Posterior vena cava (tissue), 2 donors: Measurements from ENCODE around the gene ATIC. TPM values are rescaled to one million over a fixed set of nuclear protein-coding genes. Genes with fewer than 3 reads are reported as not detected.

Experiments
- DNase-seq: peaks from one replicate; pipeline ENCODE4 v3.0.0-alpha.2; 2020; ENCODE audit warnings: low spot score
- intact Hi-C, 2 donors: fragments of 100-400 bp; cut with DNase I; formaldehyde crosslinking; loops; one replicate each; pipeline versions ENCODE4 v1.14.1 to v1.14.2; 2022 to 2023
- total RNA-seq, 2 donors: library from RNA; stranded (reverse); fragmentation: NEBNext Ultra II Directional; extraction: Animal tissue kit (Norgen Biotek cat#: 25700); gene quantifications; one replicate each; pipeline ENCODE4 v1.2.1, GENCODE V29; 2021
- donor health status: DM: yes; HTN: yes; CAD: no.
- donor health status: DM: yes; HTN: yes; CAD: no.

ATIC gene
- total RNA-seq, 2 donors from 2014 or later: 52.2 to 57.7 TPM

DNA sequence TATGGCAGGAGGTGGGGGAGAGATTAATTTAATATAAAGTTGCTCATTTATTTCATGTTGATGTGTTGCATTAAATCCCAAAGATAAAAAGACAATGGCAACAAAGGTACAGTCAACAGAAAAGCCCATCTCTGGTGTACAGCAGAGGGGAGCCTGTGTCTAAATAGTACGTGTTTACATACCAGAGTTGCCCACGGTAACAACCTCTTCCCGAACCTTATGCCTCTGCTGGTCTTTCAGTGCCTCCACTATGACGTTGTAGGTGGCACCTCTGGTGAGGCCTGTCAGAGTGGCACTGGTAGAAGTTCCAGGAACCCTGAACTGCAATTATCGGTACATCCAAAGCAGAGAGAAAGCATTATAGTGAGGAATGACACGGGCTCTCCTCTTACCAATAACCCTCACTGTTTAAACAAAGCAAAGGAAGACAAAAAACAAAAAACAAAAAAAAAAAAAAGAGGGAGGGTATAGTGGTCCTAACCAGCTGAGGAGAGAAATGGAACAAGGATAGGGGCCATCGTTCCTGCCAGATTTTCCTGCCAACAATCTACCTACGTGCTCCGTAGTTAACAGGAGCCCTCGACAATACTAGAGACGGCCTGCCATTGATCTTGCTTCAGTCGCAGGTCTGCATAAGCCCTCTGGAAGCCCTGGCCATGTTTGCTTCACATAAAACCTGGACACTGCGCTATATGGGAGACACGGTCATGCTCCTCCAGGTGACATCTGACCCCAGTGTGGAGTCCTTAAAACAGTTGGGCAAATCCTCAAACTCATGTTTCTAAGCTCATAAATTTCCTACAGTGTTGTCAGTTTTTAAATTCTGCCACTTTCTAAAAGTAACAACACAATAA is 58.5 kb downstream of the ATIC start:
- no peak for DNase-seq
- intact Hi-C loops: loop anchor here in 1 of 2 donors (10.0 kb wide), 1 partner anchor 54 kb away; no protein-coding TSS in a partner anchor

DNA sequence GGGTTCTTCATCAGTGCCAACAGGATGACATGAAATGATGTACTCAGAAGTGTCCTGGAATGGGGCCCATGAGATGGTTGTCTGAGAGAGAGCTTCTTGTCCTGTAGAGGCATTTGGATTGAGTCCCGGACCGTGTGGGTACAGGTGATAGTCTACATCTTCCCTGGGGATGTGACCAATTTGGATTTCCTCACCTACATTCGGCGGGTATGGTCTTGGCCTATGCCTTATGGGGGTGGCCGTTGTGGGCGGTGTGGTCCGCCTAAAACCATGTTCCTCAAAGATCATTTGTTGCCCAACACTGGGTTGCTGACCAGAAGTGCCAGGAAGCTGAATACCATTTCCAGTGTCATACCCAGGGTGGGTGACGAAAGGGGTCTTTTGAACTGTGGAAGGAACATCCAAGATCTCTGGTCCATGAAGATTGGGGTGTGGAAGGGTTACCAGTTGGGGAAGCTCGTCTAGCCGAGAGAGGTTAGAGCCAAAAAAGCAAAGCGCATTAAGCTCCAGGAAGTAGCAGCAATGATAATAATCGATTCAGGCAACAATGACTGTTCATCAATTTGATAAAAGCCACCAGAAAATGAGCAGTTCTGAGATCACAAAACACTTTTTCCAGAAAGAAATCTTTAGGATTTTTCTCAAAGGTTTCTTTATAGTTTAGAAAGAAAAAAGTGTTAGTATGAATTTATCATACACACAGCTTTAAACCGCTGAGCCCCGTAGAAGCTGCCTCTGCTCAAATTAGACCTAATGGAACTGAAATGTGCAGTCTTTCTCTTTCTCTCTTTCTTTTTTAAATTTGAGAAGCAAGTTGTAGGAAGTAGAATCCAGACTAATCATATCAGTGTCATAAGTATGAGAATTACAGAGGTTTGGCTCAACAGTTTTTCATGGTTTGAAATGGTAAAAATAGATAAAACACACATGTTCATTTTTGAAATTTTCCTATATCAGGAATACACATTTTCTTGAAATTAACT is 60.3 kb downstream of the ATIC start:
- intact Hi-C loops: loop anchor here in 1 of 2 donors (10.0 kb wide), 1 partner anchor 53 kb away; no protein-coding TSS in a partner anchor
- DNase-seq: no peak

DNA sequence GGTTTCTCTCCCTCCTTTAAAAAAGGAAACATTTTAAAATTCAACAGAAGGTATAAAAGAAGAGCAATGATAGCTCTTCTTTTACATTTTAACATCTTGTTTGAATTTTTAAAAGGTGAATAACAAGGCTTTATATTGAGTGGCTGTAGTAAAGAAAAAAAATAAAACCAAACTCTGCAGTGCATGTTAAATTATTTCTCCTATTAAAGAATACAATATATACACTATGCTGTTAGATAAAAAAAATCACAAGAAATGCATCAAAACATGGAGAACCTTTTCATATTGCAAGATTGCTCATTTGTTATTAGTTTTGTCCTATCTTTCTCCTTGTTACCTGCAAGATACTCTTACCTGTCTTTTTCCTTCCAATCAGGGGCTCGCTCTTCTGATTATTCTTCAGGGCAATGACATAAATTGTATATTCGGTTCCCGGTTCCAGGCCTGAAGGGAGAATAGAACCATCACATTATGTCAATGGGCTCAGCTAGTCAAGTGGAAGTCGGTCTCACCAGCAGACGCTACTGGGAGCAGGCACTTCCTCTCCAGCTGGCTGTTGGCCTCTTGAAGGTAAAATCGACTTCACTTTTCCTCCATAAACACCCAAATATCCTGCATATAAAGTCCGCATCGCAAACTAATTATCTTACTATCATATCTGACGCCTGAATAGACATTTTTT is 61.2 kb downstream of the ATIC start:
- intact Hi-C loops: loop anchor here in 1 of 2 donors (10.0 kb wide), 1 partner anchor 52 kb away; no protein-coding TSS in a partner anchor
- no peak for DNase-seq

DNA sequence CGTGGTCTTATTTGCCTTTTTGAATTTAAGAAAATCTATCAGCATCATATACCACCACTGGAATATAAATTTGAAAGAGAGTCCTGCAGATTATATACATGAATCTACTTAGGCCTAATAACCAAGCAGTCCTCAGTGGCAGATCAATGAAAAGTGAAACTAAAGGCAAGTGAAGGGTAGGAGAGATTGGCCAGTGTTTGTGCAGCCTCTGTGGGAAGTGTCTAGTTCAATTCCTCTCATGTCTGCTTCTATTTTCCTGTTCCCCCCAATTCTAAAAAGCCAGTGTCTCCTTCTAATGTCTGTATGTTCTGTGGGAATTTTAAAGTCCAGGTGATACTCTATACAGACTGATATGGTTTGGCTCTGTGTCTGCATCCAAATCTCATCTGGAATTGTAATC is 62.1 kb downstream of the ATIC start:
- intact Hi-C loops: loop anchor here in 1 of 2 donors (10.0 kb wide), 1 partner anchor 51 kb away; no protein-coding TSS in a partner anchor
- no peak for DNase-seq

DNA sequence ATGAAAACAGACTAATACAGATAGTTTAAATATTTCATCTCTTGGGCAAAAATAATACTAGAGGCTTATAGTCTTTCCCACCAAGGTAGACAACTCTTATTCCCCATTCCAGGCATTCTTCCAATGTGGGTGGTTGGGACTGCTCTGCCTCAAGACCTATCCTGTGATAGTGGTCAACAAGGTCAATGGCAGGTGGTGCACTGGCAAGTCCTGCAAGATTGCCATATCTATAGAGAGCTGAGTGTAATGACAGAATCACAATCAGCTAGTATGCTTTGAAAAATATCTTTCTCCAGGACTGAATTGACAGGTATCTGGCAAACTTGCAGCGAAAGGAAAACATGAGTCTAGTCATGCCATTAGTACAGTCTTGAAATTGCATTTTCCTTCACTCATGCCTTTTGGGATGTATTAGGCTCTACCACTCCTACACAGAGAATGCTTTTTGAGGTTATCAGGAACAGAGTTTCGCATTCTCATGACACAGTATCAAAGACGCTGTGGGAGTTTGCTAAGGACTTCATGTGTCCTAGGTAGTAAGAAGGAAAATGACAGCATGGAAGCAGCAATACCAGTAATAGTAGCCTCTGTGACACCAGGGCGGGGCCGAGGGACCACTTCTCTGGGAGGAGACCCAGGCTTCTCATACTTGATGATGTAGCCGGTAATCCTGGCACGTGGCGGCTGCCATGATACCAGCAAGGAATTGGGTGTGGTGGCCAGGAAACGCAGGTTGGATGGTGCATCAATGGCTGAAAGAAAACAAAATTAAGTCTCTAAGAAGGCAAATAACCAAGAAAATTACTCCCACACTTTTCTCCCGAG is 63.0 kb downstream of the ATIC start:
- DNase-seq: no peak
- intact Hi-C loops: loop anchor here in 1 of 2 donors (10.0 kb wide), 1 partner anchor 50 kb away; no protein-coding TSS in a partner anchor

DNA sequence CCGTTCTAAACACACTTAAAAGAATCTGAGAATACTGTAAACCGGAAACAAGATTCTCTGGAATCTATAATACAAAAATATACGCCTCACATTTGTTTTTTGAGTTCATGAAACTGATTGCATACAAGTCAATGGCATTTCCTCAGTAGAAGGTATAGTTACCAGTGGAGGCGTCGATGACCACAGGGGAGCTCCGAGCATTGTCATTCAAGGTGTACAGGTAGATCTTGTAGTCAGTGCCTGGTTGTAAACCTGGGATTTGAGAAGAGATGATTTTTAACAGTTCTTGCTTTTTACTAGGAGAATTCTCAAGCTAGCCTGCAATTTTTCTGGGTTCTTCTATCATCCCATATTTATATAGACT is 63.6 kb downstream of the ATIC start:
- no peak for DNase-seq
- intact Hi-C loops: loop anchor here in 1 of 2 donors (10.0 kb wide), 1 partner anchor 49 kb away; no protein-coding TSS in a partner anchor

DNA sequence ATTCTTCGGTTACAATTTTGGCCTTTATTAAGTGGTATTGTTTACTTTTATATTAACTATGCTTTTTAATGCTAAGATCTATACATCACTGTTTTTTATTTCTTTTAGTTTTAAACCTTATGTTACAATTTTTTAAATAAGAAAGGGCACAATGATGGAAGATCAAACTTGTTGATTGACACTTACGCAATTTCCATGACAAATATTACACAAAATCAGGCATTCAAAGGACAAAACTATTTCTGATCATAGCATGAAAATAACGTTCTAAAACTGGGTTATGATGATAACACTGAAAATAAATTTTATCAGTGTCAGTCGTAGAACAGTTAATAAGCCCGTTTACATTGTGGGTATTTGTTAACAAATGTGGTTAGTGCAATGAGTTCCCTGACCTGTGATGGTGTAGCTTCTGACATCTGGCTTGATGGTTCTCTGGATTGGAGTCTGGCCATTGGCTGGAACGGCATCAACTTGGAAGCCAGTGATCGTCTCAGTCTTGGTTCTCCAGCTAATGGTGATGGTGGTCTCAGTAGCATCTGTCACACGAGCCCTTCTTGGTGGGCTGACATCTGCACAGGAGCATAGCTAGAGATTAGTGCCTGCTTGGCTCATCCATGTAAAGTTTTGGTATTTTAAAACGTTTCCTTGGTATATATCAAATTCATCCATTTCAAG is 64.4 kb downstream of the ATIC start:
- DNase-seq: no peak
- intact Hi-C loops: loop anchor here in 1 of 2 donors (10.0 kb wide), 1 partner anchor 49 kb away; no protein-coding TSS in a partner anchor

DNA sequence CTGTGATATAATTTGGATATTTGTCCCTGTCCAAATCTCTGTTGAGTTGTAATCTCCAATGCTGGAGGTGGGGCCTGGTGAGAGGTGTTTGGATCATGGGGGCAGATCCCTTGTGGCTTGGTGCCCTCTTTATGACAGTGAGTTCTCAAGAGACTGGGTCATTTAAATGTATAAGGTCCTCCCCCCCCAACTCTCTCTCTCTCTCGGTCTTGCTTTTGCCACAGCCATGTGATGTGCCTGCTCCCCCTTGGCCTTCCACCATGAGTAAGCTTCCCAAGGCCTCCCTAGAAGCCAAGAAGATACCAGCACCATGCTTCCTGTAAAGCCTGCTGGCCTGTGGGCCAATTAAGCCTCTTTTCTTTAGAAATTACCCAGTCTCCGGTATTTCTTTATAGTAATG is 65.4 kb downstream of the ATIC start:
- intact Hi-C loops: loop anchor here in 1 of 2 donors (10.0 kb wide), 1 partner anchor 48 kb away; no protein-coding TSS in a partner anchor
- DNase-seq: no peak

DNA sequence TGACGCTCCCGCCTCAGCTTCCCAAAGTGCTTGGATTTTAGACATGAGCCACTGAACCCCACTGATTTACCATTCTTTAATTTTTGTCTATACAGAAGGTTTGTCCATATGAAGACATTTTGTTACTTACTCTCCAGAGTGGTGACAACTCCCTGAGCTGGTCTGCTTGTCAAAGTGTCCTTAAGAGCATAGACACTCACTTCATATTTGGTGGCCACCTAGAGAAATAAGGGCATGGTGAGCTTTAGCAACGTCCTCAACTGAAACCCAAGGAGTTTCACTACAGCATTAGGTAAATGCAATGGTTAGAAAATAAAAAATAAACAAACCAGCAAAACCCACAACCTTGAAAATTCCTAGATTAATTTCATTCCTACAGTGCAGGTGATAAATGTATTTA is 66.2 kb downstream of the ATIC start:
- intact Hi-C loops: loop anchor here in 1 of 2 donors (10.0 kb wide), 1 partner anchor 47 kb away; no protein-coding TSS in a partner anchor
- DNase-seq: no peak

DNA sequence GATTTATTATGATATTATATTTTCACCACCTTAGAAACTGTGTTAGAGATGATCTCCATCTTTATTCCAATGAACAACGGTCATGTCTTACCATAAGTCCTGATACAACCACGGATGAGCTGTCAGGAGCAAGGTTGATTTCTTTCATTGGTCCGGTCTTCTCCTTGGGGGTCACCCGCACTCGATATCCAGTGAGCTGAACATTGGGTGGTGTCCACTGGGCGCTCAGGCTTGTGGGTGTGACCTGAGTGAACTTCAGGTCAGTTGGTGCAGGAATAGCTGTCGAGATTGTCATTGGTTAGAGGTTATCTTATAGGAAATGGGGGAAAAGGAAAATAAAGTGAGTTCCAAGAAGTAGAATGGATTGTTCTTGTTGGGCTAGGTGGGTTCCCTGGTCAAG is 67.2 kb downstream of the ATIC start:
- DNase-seq: no peak
- intact Hi-C loops: loop anchor here in 1 of 2 donors (10.0 kb wide), 1 partner anchor 46 kb away; no protein-coding TSS in a partner anchor

DNA sequence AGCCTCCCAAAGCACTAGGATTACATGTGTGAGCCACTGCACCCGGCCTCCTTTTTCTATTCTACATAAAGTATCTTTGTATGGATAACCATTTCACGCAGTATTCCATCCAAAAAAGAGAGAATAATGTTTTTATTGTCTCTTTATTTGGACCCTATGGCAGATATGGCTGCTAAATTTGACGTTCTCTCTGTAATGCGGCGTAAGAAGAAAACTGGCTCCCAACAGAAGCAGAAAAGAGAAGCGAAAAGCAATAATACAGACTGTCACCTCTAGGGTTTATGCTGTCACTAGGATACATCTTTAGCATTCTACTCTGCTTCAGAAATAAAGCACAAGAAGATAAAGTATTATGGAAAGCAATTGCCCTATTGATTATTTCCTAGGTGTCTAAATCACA is 68.1 kb downstream of the ATIC start:
- no peak for DNase-seq
- intact Hi-C loops: loop anchor here in 1 of 2 donors (10.0 kb wide), 1 partner anchor 45 kb away; no protein-coding TSS in a partner anchor

DNA sequence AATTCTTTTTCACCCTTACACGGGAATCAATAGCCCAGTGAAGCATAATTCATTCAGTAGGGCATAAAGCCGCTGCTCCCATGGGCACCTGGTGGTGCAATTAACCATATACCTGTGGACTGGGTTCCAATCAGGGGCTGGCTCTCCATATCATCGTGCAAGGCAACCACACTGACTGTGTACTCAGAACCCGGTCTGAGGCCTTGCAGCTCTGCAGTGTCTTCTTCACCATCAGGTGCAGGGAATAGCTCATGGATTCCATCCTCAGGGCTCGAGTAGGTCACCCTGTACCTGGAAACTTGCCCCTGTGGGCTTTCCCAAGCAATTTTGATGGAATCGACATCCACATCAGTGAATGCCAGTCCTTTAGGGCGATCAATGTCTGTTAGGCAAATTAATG is 68.8 kb downstream of the ATIC start:
- intact Hi-C loops: no loop called here
- no peak for DNase-seq

DNA sequence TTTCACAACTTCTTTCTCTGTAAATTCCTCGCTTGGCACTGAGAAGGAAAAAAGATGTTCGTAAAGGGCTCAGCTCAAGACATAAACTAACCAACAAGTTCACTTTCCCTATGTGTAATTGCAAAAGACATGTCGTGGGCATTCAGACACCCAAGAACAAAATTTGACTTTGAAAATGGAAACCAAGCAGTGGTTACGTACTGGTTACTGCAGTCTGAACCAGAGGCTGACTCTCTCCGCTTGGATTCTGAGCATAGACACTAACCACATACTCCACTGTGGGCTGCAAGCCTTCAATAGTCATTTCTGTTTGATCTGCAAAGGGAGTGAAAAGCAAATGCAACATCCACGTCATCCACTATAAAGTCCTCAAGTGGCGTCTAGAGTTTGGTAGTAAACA is 70.2 kb downstream of the ATIC start:
- intact Hi-C loops: no loop called here
- no peak for DNase-seq

DNA sequence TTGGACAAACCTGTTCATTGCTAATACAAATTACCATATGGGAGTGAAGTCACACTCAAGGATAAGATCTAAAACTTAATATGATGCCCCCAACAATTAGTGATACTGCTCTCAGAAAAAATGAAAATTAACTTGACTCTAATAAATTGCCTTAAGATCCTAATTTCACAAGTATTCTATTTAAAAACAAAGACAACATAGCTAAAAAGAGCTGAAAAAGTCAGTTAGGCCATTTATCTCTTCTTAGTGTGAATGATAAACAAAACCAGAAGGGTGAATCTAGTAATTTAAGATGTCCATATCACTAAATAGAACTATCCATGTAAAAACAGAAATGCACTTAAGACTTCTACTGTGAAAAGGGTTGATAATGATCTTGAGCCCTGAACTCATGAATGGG is 70.6 kb downstream of the ATIC start:
- DNase-seq: no peak
- intact Hi-C loops: no loop called here

DNA sequence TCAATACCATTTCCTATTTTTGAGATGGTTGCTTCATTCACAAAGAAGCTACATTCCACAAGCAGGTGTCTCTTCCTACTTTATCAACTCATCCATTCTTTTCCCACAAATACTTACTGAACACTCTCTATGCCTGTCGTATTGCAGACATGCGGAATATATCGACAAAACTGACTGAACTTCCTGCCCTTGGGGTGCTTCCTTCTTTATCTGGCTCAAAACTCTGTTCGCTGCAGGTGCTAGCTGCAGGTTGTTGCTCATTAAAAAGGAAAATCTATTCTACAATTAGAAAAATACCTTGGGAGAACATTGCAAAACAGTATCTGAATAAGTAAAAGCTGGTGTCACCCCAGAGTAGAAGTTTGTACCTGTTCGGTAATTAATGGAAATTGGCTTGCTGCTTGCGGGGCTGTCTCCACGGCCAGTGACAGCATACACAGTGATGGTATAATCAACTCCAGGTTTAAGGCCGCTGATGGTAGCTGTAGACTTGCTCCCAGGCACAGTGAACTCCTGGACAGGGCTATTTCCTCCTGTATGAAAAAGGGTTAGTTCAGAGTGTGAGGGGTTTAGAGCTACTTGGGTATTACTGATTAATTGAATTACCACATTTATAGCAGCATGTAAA is 71.9 kb downstream of the ATIC start:
- DNase-seq: no peak
- intact Hi-C loops: no loop called here

DNA sequence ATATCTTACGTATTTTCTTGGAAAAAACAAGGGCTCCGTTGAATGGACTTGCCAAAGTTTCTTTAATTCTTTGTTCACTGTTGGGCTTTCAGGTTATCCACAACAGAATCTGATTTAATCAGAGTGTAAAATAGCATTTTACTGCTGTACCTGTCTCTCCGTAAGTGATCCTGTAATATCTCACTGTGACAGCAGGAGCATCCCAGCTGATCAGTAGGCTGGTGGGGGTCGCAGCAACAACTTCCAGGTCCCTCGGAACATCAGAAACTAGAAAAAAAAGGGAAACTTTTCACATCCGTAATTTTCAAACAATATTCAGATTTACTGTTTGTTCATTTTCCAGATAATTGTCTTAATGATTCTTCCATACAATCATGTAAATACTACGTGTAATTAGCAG is 72.9 kb downstream of the ATIC start:
- intact Hi-C loops: no loop called here
- DNase-seq: no peak

DNA sequence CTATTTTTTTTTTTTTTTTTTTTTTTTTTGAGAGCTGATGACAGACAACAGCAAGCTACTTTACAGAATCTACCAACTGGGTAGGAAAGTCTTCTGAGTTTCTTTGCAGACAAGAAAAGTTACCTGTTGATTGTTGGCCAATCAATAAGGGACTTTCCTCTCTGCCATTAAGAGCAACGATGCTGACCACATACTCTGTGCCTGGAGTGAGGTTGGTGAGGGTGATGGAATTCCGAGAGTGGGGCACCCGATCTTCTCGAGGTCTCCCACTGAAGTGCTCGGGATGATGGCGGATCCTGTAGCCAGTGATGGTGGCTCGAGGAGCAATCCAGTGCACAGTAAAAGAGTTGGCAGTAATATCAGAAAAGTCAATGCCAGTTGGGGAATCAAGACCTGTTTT is 74.7 kb downstream of the ATIC start:
- DNase-seq: no peak
- intact Hi-C loops: no loop called here
